Central memory CD8-positive, alpha-beta T cell (primary cell): ENCODE data around the gene ISLR.

Experiments used
- ATAC-seq: fragments of 150-1000 bp; cut with Tn5 transposase; replicated peaks from 2 replicates; pipeline ENCODE4 v1.10.0; 2022; ENCODE audit warnings: mild to moderate bottlenecking, moderate FRiP score, moderate number of reproducible peaks; ENCODE audit not compliant: poor library complexity, severe bottlenecking; ENCODE audit errors: extremely low read depth
- DNase-seq, 2 donors: peaks; one replicate each; pipeline ENCODE4 v3.0.0; 2021; ENCODE audit warnings: low spot score in 2 of 2
- H3K27ac Mint-ChIP-seq: one replicate; pipeline ENCODE4 v1.8.0; 2022; ENCODE audit warnings: low read depth, mild to moderate bottlenecking, moderate library complexity, mixed read lengths
- H3K27me3 Mint-ChIP-seq: one replicate; pipeline ENCODE4 v1.8.0; 2022; ENCODE audit warnings: mixed read lengths
- H3K36me3 Mint-ChIP-seq: one replicate; pipeline ENCODE4 v1.8.0; 2022; ENCODE audit warnings: mild to moderate bottlenecking, moderate library complexity, mixed read lengths; ENCODE audit not compliant: insufficient read depth
- H3K4me1 Mint-ChIP-seq: one replicate; pipeline ENCODE4 v1.8.0; 2022; ENCODE audit warnings: mixed read lengths
- H3K4me3 Mint-ChIP-seq: one replicate; pipeline ENCODE4 v1.8.0; 2022; ENCODE audit warnings: mild to moderate bottlenecking, moderate library complexity, mixed read lengths
- H3K9me3 Mint-ChIP-seq: one replicate; pipeline ENCODE4 v1.8.0; 2022; ENCODE audit warnings: mixed read lengths

The ISLR gene

GRCh38 chr15:74222240-74223119 lies 49.0 kb downstream of the ISLR start:
- no peak overlapping the region for H3K4me3 Mint-ChIP-seq
- H3K36me3 Mint-ChIP-seq: no peaks in the 10 kb centered on the region

GRCh38 chr15:74225928-74226327 lies 52.4 kb downstream of the ISLR start:
- H3K4me3 Mint-ChIP-seq: no peak overlapping the region
- H3K27ac Mint-ChIP-seq: no peak overlapping the region
- H3K9me3 Mint-ChIP-seq: no peaks in the 10 kb centered on the region
- DNase-seq (no peak), ATAC-seq (no peak)
- peaks cover 6% of the 10 kb centered on the region for H3K4me1 Mint-ChIP-seq
- no peaks in the 10 kb centered on the region for H3K36me3 Mint-ChIP-seq
- H3K27me3 Mint-ChIP-seq: peaks cover 58% of the 10 kb centered on the region

More at GRCh38 chr15:74222240-74223119, 49.0 kb downstream of the ISLR start:
- DNase-seq (no peak), ATAC-seq (no peak)
- no peaks in the 10 kb centered on the region for H3K9me3 Mint-ChIP-seq
- H3K27ac Mint-ChIP-seq: no peak overlapping the region
- peaks cover 72% of the 10 kb centered on the region for H3K27me3 Mint-ChIP-seq
- peaks cover 6% of the 10 kb centered on the region for H3K4me1 Mint-ChIP-seq
